OCI-LY3 (cell line): Measurements from ENCODE around the gene SMIM32.

Source experiments
- EZH2phosphoT487 ChIP-seq: fragments of 200-600 bp; shearing (Covaris generic); IDR thresholded peaks from 2 replicates; pipeline ENCODE4 v1.6.1; 2018; ENCODE audit warnings: antibody characterized with exemption, mixed run types, low read depth
- TF ChIP-seq, protein P1 (sequence below): fragments of 200-600, 300-600 bp; sonication (generic); IDR thresholded peaks from 2 replicates; pipeline ENCODE4 v1.5.1; 2014; ENCODE audit warnings: antibody characterized with exemption, low read length, low read depth

DNA sequence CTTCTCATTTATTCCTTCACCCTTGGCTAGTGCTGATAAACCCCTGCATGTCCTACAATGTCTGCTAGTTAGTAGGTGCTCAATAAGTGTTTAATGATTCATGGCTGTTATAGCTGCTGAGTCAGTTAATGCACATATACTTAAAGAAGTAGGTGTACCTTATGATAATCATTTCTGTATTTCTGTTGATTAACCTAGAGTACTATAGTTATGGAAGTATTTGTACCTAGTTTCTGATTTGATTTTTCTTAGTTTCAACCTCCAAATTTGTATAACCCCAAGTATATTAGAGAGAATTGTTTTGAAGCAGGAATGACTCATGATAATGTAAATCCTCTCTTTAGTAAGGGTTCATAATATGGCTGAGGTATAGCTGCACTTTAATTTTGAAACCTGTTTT is 51.4 kb downstream of the SMIM32 start:
- TF ChIP-seq, protein P1, sequence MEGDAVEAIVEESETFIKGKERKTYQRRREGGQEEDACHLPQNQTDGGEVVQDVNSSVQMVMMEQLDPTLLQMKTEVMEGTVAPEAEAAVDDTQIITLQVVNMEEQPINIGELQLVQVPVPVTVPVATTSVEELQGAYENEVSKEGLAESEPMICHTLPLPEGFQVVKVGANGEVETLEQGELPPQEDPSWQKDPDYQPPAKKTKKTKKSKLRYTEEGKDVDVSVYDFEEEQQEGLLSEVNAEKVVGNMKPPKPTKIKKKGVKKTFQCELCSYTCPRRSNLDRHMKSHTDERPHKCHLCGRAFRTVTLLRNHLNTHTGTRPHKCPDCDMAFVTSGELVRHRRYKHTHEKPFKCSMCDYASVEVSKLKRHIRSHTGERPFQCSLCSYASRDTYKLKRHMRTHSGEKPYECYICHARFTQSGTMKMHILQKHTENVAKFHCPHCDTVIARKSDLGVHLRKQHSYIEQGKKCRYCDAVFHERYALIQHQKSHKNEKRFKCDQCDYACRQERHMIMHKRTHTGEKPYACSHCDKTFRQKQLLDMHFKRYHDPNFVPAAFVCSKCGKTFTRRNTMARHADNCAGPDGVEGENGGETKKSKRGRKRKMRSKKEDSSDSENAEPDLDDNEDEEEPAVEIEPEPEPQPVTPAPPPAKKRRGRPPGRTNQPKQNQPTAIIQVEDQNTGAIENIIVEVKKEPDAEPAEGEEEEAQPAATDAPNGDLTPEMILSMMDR: no peak
- no peak for TF ChIP-seq EZH2phosphoT487
